Gastroesophageal sphincter (tissue), 3 donors: ENCODE measurements around the gene GPSM3.

Experiments
- EP300 ChIP-seq: sonication (generic); formaldehyde crosslinking; IDR thresholded peaks from one replicate; pipeline ENCODE4 v1.6.1; 2017; ENCODE audit warnings: antibody characterized with exemption, mild to moderate bottlenecking
- POLR2A ChIP-seq, 2 donors: fragments of 450-650 bp; IDR thresholded peaks; one replicate each; pipeline ENCODE4 v1.6.1; 2017; ENCODE audit warnings: antibody characterized with exemption in 2 of 2, mild to moderate bottlenecking in 2 of 2, moderate library complexity in 1 of 2
- POLR2AphosphoS5 ChIP-seq: sonication (generic); formaldehyde crosslinking; IDR thresholded peaks from one replicate; pipeline ENCODE4 v1.6.1; 2017; ENCODE audit warnings: antibody characterized with exemption
- TF ChIP-seq, protein P1 (sequence below), 4 experiments: fragments of 200-600 bp in 2 of 4; fragments of 450-650 bp in 2 of 4; sonication (generic) in 1 of 4; IDR thresholded peaks; one replicate each; pipeline ENCODE4 v1.5.1; 2017 to 2019; ENCODE audit warnings: antibody characterized with exemption in 4 of 4, mild to moderate bottlenecking in 2 of 4, moderate library complexity in 2 of 4

DNA sequence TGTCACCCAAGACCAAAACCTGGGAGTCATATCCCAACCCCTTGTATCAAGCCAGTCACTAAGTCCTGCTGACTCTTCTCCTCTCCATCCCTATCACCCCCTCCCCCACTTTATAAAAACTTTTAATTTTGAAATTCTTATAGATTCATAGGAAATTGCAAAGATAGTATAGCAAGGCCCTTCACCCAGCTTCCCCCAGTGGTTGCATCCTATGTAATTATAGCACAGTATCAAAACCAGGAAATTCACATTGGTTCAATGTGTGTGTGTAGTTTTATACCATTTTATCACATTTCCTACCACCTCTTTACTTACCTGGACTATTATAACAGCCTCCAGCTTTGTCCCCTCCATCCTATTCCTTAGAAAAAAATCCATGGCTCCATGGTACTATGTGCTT lies 34.4 kb downstream of the GPSM3 start:
- TF ChIP-seq, protein P1, sequence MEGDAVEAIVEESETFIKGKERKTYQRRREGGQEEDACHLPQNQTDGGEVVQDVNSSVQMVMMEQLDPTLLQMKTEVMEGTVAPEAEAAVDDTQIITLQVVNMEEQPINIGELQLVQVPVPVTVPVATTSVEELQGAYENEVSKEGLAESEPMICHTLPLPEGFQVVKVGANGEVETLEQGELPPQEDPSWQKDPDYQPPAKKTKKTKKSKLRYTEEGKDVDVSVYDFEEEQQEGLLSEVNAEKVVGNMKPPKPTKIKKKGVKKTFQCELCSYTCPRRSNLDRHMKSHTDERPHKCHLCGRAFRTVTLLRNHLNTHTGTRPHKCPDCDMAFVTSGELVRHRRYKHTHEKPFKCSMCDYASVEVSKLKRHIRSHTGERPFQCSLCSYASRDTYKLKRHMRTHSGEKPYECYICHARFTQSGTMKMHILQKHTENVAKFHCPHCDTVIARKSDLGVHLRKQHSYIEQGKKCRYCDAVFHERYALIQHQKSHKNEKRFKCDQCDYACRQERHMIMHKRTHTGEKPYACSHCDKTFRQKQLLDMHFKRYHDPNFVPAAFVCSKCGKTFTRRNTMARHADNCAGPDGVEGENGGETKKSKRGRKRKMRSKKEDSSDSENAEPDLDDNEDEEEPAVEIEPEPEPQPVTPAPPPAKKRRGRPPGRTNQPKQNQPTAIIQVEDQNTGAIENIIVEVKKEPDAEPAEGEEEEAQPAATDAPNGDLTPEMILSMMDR (IDR thresholded peaks at IDR 0.05), result no peak
- TF ChIP-seq POLR2A (IDR thresholded peaks at IDR 0.05) (no peak), POLR2AphosphoS5 (no peak), EP300 (no peak)
